IPS DF 4.7 (cell line): Measurements from ENCODE around the gene ARL14EP.

Source experiments
- DNase-seq: peaks from one replicate; pipeline ENCODE4 v3.0.0-alpha.2; 2013; ENCODE audit warnings: low spot score; ENCODE audit errors: extremely low read depth

Gene ARL14EP

GRCh38 chr11:30322826-30323710 lies at the start of gene ARL14EP:
Gene ARL14EP (plus strand): TSS chr11:30323104. CDS start chr11:30330949, 7,845 bp downstream.
- peak; percentile 68 for DNase-seq

GRCh38 chr11:30277176-30277575 lies 45.7 kb upstream of the ARL14EP start:
- DNase-seq = no peak

GRCh38 chr11:30279796-30280195 lies 43.1 kb upstream of the ARL14EP start:
- no peak for DNase-seq

- DNase-seq = no peak
Measured at GRCh38 chr11:30281476-30282288, 41.2 kb upstream of the ARL14EP start.

GRCh38 chr11:30282289-30282631 lies 40.6 kb upstream of the ARL14EP start:
- no peak for DNase-seq

- no peak for DNase-seq
Measured at GRCh38 chr11:30284836-30285235, 38.1 kb upstream of the ARL14EP start.

GRCh38 chr11:30285416-30286121 lies 37.3 kb upstream of the ARL14EP start:
- DNase-seq = no peak

GRCh38 chr11:30291331-30291730 lies 31.6 kb upstream of the ARL14EP start:
- DNase-seq = no peak

- no peak for DNase-seq
Measured at GRCh38 chr11:30292545-30292944, 30.4 kb upstream of the ARL14EP start.

GRCh38 chr11:30295178-30295885 lies 27.6 kb upstream of the ARL14EP start:
- no peak for DNase-seq

GRCh38 chr11:30304620-30305019 lies 18.3 kb upstream of the ARL14EP start:
- DNase-seq = no peak

- DNase-seq = no peak
Measured at GRCh38 chr11:30310623-30311022, 12.3 kb upstream of the ARL14EP start.

GRCh38 chr11:30311189-30311588 lies 11.7 kb upstream of the ARL14EP start:
- DNase-seq = no peak

- DNase-seq = no peak
Measured at GRCh38 chr11:30312243-30312642, 10.7 kb upstream of the ARL14EP start.

GRCh38 chr11:30313580-30313979 lies 9.3 kb upstream of the ARL14EP start:
- DNase-seq = no peak

GRCh38 chr11:30314625-30315024 lies 8.3 kb upstream of the ARL14EP start:
- DNase-seq = no peak

- DNase-seq = no peak
Measured at GRCh38 chr11:30316237-30316636, 6.7 kb upstream of the ARL14EP start.

- no peak for DNase-seq
Measured at GRCh38 chr11:30317030-30317429, 5.9 kb upstream of the ARL14EP start.

- DNase-seq = no peak
Measured at GRCh38 chr11:30321321-30321720, 1.6 kb upstream of the ARL14EP start.

GRCh38 chr11:30322191-30322590 lies 713 bp upstream of the ARL14EP start:
- DNase-seq = no peak

GRCh38 chr11:30326114-30326778 lies 3.3 kb downstream of the ARL14EP start:
- DNase-seq = no peak
